HepG2 (cell line): ENCODE data around the gene ITIH3. TPM values are rescaled to one million over a fixed set of nuclear protein-coding genes. Genes with fewer than 3 reads are reported as not detected.
A peak's percentile ranks its signal among the peaks of the same experiment; 100 is the strongest.

Experiments
- ARNT ChIP-seq: fragments of 450-650 bp; IDR thresholded peaks from 2 replicates; pipeline ENCODE4 v1.6.1; 2017
- GABPB1 ChIP-seq: IDR thresholded peaks from 2 replicates; pipeline ENCODE4 v1.6.1; 2016; ENCODE audit warnings: mild to moderate bottlenecking, missing genetic modification reagents, moderate library complexity, missing compliant biosample characterization
- KDM3A ChIP-seq: IDR thresholded peaks from 2 replicates; pipeline ENCODE4 v1.6.1; 2018; ENCODE audit warnings: low read depth, missing compliant biosample characterization
- MTF2 ChIP-seq: sonication (generic); formaldehyde crosslinking; IDR thresholded peaks from 2 replicates; pipeline ENCODE4 v1.5.0; 2020; ENCODE audit warnings: missing genetic modification reagents, borderline replicate concordance
- NPAS2 ChIP-seq: sonication (generic); formaldehyde crosslinking; IDR thresholded peaks from 2 replicates; pipeline ENCODE4 v1.8.0; 2022; ENCODE audit warnings: mild to moderate bottlenecking, missing genetic modification reagents, borderline replicate concordance
- STAT5B ChIP-seq: sonication (generic); formaldehyde crosslinking; IDR thresholded peaks from 2 replicates; pipeline ENCODE4 v1.4.0; 2020; ENCODE audit warnings: missing genetic modification reagents
- ZC3H4 ChIP-seq: sonication (generic); formaldehyde crosslinking; IDR thresholded peaks from 2 replicates; pipeline ENCODE4 v1.4.0; 2020; ENCODE audit warnings: missing genetic modification reagents, borderline replicate concordance
- ZNF207 ChIP-seq: fragments of 450-650 bp; IDR thresholded peaks from 2 replicates; pipeline ENCODE4 v1.6.1; 2016; ENCODE audit warnings: antibody characterized with exemption, borderline replicate concordance
- ZNF234 ChIP-seq: sonication (generic); formaldehyde crosslinking; conservative IDR thresholded peaks from 2 replicates; pipeline ENCODE4 v1.5.1; 2020; ENCODE audit warnings: mild to moderate bottlenecking, missing genetic modification reagents
- ZNF251 ChIP-seq: sonication (generic); formaldehyde crosslinking; IDR thresholded peaks from 2 replicates; pipeline ENCODE4 v1.9.0; 2021; ENCODE audit warnings: mild to moderate bottlenecking, missing genetic modification reagents
- ZNF891 ChIP-seq: sonication (generic); formaldehyde crosslinking; IDR thresholded peaks from 2 replicates; pipeline ENCODE4 v1.5.0; 2020; ENCODE audit warnings: mild to moderate bottlenecking, missing genetic modification reagents
- ZSCAN12 ChIP-seq: sonication (generic); formaldehyde crosslinking; IDR thresholded peaks from 2 replicates; pipeline ENCODE4 v1.9.0; 2021; ENCODE audit warnings: mild to moderate bottlenecking, missing genetic modification reagents
- ZSCAN22 ChIP-seq: sonication (generic); formaldehyde crosslinking; IDR thresholded peaks from 2 replicates; pipeline ENCODE4 v1.4.0; 2020; ENCODE audit warnings: mild to moderate bottlenecking, missing genetic modification reagents
- polyA plus RNA-seq, 8 experiments: library from polyadenylated mRNA; depleted of rRNA in 3 of 8; stranded (reverse) in 7 of 8; unstranded in 1 of 8; fragments of >200 nt; fragmentation: Illumina TruSeq in 4 of 8; extraction: Trizol in 4 of 8; gene quantifications; 2 replicates each; pipeline versions ENCODE4 v1.2.1 to v1.2.3, GENCODE V29; 2011 to 2016; ENCODE audit warnings: low read depth in 4 of 8, missing spikeins in 1 of 8, mixed read lengths in 1 of 8; ENCODE audit not compliant: insufficient read depth in 1 of 8
- total RNA-seq, 5 experiments: library from RNA; depleted of rRNA; stranded (reverse); fragments of >200 nt; fragmentation: Illumina TruSeq; extraction: Trizol; gene quantifications; 2 replicates each; pipeline ENCODE4 v1.2.3, GENCODE V29; 2016; ENCODE audit warnings: low read depth in 1 of 5
- TF ChIP-seq, protein P1 (sequence below): sonication (generic); formaldehyde crosslinking; IDR thresholded peaks from 2 replicates; pipeline ENCODE4 v1.9.0; 2022; ENCODE audit warnings: low read depth, missing genetic modification reagents
- TF ChIP-seq, protein P2 (sequence below): sonication (generic); formaldehyde crosslinking; IDR thresholded peaks from 2 replicates; pipeline ENCODE4 v1.4.0; 2020; ENCODE audit warnings: mild to moderate bottlenecking, missing genetic modification reagents
- TF ChIP-seq, protein P3 (sequence below): sonication (generic); formaldehyde crosslinking; conservative IDR thresholded peaks from 2 replicates; pipeline ENCODE4 v1.4.0; 2020; ENCODE audit warnings: missing genetic modification reagents
- TF ChIP-seq, protein P4 (sequence below): sonication (generic); formaldehyde crosslinking; conservative IDR thresholded peaks from 2 replicates; pipeline ENCODE4 v1.8.0; 2022; ENCODE audit warnings: low read depth, missing genetic modification reagents
- TF ChIP-seq, protein P5 (sequence below): sonication (generic); formaldehyde crosslinking; IDR thresholded peaks from 2 replicates; pipeline ENCODE4 v1.4.0; 2020; ENCODE audit warnings: missing genetic modification reagents
- TF ChIP-seq, protein P6 (sequence below): sonication (generic); formaldehyde crosslinking; IDR thresholded peaks from 2 replicates; pipeline ENCODE4 v1.8.1; 2023; ENCODE audit warnings: mild to moderate bottlenecking, missing genetic modification reagents, borderline replicate concordance

ITIH3 gene
- total and polyA plus RNA-seq, 2 of the 13 experiments (the other 11 are each of a cell fraction or from before 2014, with no cell fraction given), result 105 to 632 TPM

DNA sequence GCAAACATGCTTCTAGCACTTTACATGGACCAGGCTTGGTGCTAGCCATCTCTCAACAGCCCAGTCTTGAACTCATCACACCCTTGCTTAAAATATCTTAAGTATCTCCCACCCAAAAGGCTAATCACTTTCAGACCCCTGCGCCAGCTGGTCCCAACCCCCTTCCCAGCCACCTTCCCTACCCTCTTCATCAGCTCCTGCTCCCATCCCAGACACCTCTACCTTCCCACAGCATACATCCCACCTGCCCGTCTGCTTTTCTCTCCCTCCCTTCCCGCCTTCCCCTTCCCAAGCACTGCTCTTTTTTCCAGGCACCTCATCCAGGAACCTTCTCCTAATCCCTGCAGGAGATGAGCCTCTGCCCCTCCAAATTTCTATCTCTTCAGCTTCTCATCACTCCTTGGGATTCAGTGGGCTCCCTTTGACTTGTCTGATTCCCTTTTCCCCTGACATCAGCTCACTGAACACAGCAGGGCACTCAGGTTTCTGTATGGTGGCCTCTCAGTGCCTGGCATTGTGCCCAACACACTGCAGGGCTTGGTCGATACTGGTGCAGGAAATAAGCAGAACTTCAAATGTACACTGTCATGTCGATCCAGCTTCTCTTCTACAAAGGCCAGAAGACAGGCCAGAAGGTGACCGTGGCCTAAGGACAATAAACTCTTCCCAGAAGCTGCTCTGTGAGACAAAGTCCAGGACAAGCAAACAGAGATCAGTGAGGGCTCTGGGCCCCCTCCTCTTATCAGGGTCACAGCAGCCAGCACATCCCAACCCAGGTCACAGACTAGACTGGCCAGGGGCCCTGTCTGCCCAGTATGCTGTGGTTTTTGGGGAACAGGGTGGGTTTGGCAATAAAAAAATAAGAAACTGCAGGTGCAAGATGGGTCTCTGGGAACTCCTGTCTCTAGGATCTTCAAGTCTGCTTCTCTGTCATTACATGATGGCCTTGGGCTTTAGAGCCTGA lies 19.4 kb upstream of the ITIH3 start (continued):
- TF ChIP-seq MTF2 (CRISPR knock-in tag), result peak; percentile 59; the same call in 1 of the 2 replicates
- TF ChIP-seq ZNF891 (CRISPR knock-in tag), result no peak
- TF ChIP-seq ZSCAN22 (CRISPR knock-in tag), result no peak
- TF ChIP-seq, protein P1, sequence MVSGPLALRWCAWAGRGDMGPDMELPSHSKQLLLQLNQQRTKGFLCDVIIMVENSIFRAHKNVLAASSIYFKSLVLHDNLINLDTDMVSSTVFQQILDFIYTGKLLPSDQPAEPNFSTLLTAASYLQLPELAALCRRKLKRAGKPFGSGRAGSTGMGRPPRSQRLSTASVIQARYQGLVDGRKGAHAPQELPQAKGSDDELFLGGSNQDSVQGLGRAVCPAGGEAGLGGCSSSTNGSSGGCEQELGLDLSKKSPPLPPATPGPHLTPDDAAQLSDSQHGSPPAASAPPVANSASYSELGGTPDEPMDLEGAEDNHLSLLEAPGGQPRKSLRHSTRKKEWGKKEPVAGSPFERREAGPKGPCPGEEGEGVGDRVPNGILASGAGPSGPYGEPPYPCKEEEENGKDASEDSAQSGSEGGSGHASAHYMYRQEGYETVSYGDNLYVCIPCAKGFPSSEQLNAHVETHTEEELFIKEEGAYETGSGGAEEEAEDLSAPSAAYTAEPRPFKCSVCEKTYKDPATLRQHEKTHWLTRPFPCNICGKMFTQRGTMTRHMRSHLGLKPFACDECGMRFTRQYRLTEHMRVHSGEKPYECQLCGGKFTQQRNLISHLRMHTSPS, result peak; percentile 95
- TF ChIP-seq STAT5B (CRISPR knock-in tag), result no peak
- TF ChIP-seq, protein P2, sequence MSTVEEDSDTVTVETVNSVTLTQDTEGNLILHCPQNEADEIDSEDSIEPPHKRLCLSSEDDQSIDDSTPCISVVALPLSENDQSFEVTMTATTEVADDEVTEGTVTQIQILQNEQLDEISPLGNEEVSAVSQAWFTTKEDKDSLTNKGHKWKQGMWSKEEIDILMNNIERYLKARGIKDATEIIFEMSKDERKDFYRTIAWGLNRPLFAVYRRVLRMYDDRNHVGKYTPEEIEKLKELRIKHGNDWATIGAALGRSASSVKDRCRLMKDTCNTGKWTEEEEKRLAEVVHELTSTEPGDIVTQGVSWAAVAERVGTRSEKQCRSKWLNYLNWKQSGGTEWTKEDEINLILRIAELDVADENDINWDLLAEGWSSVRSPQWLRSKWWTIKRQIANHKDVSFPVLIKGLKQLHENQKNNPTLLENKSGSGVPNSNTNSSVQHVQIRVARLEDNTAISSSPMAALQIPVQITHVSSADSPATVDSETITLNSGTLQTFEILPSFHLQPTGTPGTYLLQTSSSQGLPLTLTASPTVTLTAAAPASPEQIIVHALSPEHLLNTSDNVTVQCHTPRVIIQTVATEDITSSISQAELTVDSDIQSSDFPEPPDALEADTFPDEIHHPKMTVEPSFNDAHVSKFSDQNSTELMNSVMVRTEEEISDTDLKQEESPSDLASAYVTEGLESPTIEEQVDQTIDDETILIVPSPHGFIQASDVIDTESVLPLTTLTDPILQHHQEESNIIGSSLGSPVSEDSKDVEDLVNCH (CRISPR knock-in tag), result no peak
- TF ChIP-seq NPAS2, result no peak
- TF ChIP-seq, protein P3, sequence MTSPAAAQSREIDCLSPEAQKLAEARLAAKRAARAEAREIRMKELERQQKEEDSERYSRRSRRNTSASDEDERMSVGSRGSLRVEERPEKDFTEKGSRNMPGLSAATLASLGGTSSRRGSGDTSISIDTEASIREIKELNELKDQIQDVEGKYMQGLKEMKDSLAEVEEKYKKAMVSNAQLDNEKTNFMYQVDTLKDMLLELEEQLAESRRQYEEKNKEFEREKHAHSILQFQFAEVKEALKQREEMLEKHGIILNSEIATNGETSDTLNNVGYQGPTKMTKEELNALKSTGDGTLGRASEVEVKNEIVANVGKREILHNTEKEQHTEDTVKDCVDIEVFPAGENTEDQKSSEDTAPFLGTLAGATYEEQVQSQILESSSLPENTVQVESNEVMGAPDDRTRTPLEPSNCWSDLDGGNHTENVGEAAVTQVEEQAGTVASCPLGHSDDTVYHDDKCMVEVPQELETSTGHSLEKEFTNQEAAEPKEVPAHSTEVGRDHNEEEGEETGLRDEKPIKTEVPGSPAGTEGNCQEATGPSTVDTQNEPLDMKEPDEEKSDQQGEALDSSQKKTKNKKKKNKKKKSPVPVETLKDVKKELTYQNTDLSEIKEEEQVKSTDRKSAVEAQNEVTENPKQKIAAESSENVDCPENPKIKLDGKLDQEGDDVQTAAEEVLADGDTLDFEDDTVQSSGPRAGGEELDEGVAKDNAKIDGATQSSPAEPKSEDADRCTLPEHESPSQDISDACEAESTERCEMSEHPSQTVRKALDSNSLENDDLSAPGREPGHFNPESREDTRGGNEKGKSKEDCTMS (CRISPR knock-in tag), result no peak
- no peak for TF ChIP-seq ZNF251 (CRISPR knock-in tag)
- peak; percentile 46; the same call in 1 of the 2 replicates for TF ChIP-seq KDM3A (CRISPR knock-in tag)
- TF ChIP-seq GABPB1, result no peak; the same call in 1 of the 2 replicates
- TF ChIP-seq, protein P4, sequence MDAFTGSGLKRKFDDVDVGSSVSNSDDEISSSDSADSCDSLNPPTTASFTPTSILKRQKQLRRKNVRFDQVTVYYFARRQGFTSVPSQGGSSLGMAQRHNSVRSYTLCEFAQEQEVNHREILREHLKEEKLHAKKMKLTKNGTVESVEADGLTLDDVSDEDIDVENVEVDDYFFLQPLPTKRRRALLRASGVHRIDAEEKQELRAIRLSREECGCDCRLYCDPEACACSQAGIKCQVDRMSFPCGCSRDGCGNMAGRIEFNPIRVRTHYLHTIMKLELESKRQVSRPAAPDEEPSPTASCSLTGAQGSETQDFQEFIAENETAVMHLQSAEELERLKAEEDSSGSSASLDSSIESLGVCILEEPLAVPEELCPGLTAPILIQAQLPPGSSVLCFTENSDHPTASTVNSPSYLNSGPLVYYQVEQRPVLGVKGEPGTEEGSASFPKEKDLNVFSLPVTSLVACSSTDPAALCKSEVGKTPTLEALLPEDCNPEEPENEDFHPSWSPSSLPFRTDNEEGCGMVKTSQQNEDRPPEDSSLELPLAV, result no peak
- no peak for TF ChIP-seq ZC3H4 (CRISPR knock-in tag)
- TF ChIP-seq ZSCAN12 (CRISPR knock-in tag), result no peak; the same call in 1 of the 2 replicates
- TF ChIP-seq, protein P5, sequence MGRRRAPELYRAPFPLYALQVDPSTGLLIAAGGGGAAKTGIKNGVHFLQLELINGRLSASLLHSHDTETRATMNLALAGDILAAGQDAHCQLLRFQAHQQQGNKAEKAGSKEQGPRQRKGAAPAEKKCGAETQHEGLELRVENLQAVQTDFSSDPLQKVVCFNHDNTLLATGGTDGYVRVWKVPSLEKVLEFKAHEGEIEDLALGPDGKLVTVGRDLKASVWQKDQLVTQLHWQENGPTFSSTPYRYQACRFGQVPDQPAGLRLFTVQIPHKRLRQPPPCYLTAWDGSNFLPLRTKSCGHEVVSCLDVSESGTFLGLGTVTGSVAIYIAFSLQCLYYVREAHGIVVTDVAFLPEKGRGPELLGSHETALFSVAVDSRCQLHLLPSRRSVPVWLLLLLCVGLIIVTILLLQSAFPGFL, result no peak
- TF ChIP-seq ZNF234 (CRISPR knock-in tag), result no peak
- no peak for TF ChIP-seq ZNF207
- TF ChIP-seq, protein P6, sequence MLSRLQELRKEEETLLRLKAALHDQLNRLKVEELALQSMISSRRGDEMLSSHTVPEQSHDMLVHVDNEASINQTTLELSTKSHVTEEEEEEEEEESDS (CRISPR knock-in tag), result no peak
- no peak for TF ChIP-seq ARNT
